ENCODE measurements around the gene CELF2. TPM values are rescaled to one million over a fixed set of nuclear protein-coding genes. Genes with fewer than 3 reads are reported as not detected.

CELF2 gene
- polyA plus RNA-seq, 1 donor from 2014 or later, result 55.5 TPM

DNA sequence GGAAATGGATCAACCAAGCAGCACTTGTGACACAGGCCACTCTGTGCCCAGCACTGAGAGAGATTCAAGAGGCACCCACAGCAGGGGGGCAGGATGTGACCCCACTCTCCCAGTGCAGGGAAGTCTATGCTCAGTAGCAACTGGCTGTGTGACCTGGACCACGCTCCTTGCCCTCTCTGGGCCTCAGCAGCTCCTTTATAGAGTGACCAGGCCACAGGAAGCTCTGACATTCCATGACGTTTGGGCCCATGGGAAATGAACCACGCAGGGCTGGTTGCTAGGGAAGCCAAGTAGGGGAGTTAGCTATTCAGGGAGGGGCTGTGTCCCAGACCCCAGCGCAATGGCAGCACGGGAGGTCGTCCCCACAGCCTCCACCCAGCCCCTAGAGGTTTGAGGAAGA is 361.2 kb downstream of the CELF2 start:
- Histone ChIP-seq H3K9me3 (ENCODE audit: low read length) (no peaks in the 10 kb centered on the region), H3K9ac (ENCODE audit: low read length) (no peak overlapping the region), H2AFZ (ENCODE audit: low read depth, low read length) (no peak overlapping the region), H3K27me3 (ENCODE audit: insufficient read depth, low read depth, low read length) (no peaks in the 10 kb centered on the region), H3K4me3 (ENCODE audit: low read length) (no peak overlapping the region), H4K20me1 (ENCODE audit: insufficient read depth) (no peaks in the 10 kb centered on the region), H3K36me3 (ENCODE audit: insufficient read depth, low read length) (no peaks in the 10 kb centered on the region), H3K79me2 (replicated peaks; ENCODE audit: insufficient read depth, low read length) (no peaks in the 10 kb centered on the region), H3K9me2 (ENCODE audit: insufficient read depth, low read length) (no peaks in the 10 kb centered on the region), H3K27ac (ENCODE audit: low read length) (no peak overlapping the region), H3K4me2 (ENCODE audit: low read length) (no peak overlapping the region), H3F3A (ENCODE audit: insufficient read depth, low read length, poor library complexity, severe bottlenecking) (no peaks in the 10 kb centered on the region)
- TF ChIP-seq POLR2AphosphoS5 (IDR thresholded peaks at IDR 0.05), result no peak
- no peak for TF ChIP-seq SMC3 (conservative IDR thresholded peaks at IDR 0.05; ENCODE audit: poor library complexity)
- TF ChIP-seq, protein P1, sequence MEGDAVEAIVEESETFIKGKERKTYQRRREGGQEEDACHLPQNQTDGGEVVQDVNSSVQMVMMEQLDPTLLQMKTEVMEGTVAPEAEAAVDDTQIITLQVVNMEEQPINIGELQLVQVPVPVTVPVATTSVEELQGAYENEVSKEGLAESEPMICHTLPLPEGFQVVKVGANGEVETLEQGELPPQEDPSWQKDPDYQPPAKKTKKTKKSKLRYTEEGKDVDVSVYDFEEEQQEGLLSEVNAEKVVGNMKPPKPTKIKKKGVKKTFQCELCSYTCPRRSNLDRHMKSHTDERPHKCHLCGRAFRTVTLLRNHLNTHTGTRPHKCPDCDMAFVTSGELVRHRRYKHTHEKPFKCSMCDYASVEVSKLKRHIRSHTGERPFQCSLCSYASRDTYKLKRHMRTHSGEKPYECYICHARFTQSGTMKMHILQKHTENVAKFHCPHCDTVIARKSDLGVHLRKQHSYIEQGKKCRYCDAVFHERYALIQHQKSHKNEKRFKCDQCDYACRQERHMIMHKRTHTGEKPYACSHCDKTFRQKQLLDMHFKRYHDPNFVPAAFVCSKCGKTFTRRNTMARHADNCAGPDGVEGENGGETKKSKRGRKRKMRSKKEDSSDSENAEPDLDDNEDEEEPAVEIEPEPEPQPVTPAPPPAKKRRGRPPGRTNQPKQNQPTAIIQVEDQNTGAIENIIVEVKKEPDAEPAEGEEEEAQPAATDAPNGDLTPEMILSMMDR (IDR thresholded peaks at IDR 0.05; ENCODE audit: poor library complexity, severe bottlenecking), result no peak
- TF ChIP-seq, protein P2, sequence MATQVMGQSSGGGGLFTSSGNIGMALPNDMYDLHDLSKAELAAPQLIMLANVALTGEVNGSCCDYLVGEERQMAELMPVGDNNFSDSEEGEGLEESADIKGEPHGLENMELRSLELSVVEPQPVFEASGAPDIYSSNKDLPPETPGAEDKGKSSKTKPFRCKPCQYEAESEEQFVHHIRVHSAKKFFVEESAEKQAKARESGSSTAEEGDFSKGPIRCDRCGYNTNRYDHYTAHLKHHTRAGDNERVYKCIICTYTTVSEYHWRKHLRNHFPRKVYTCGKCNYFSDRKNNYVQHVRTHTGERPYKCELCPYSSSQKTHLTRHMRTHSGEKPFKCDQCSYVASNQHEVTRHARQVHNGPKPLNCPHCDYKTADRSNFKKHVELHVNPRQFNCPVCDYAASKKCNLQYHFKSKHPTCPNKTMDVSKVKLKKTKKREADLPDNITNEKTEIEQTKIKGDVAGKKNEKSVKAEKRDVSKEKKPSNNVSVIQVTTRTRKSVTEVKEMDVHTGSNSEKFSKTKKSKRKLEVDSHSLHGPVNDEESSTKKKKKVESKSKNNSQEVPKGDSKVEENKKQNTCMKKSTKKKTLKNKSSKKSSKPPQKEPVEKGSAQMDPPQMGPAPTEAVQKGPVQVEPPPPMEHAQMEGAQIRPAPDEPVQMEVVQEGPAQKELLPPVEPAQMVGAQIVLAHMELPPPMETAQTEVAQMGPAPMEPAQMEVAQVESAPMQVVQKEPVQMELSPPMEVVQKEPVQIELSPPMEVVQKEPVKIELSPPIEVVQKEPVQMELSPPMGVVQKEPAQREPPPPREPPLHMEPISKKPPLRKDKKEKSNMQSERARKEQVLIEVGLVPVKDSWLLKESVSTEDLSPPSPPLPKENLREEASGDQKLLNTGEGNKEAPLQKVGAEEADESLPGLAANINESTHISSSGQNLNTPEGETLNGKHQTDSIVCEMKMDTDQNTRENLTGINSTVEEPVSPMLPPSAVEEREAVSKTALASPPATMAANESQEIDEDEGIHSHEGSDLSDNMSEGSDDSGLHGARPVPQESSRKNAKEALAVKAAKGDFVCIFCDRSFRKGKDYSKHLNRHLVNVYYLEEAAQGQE (IDR thresholded peaks at IDR 0.05; ENCODE audit: borderline replicate concordance), result no peak
- TF ChIP-seq TAF1 (IDR thresholded peaks at IDR 0.05; ENCODE audit: low read depth), result no peak
- TF ChIP-seq MXI1 (conservative IDR thresholded peaks at IDR 0.05; ENCODE audit: poor library complexity, severe bottlenecking), result no peak
- no peak for TF ChIP-seq RAD21 (conservative IDR thresholded peaks at IDR 0.05)
- no peak for TF ChIP-seq EZH2 (IDR thresholded peaks at IDR 0.05; ENCODE audit: borderline replicate concordance, insufficient read depth, low read length, poor library complexity, severe bottlenecking)
- no peak for TF ChIP-seq EP300 (conservative IDR thresholded peaks at IDR 0.05; ENCODE audit: poor library complexity, severe bottlenecking)

GRCh38 chr10:11379771-11380170 is 362.1 kb downstream of the CELF2 start:
- TF ChIP-seq, protein P1 (IDR thresholded peaks at IDR 0.05; ENCODE audit: poor library complexity, severe bottlenecking), result no peak
- TF ChIP-seq RAD21 (conservative IDR thresholded peaks at IDR 0.05) (no peak), SMC3 (conservative IDR thresholded peaks at IDR 0.05; ENCODE audit: poor library complexity) (no peak), MXI1 (conservative IDR thresholded peaks at IDR 0.05; ENCODE audit: poor library complexity, severe bottlenecking) (no peak), POLR2AphosphoS5 (IDR thresholded peaks at IDR 0.05) (no peak), EZH2 (IDR thresholded peaks at IDR 0.05; ENCODE audit: borderline replicate concordance, insufficient read depth, low read length, poor library complexity, severe bottlenecking) (no peak), EP300 (conservative IDR thresholded peaks at IDR 0.05; ENCODE audit: poor library complexity, severe bottlenecking) (no peak), TAF1 (IDR thresholded peaks at IDR 0.05; ENCODE audit: low read depth) (no peak)
- TF ChIP-seq, protein P2 (IDR thresholded peaks at IDR 0.05; ENCODE audit: borderline replicate concordance), result no peak
- Histone ChIP-seq H3K9me2 (ENCODE audit: insufficient read depth, low read length) (no peaks in the 10 kb centered on the region), H3K27ac (ENCODE audit: low read length) (no peak overlapping the region), H3K36me3 (ENCODE audit: insufficient read depth, low read length) (no peaks in the 10 kb centered on the region), H3K4me2 (ENCODE audit: low read length) (no peak overlapping the region), H4K20me1 (ENCODE audit: insufficient read depth) (no peaks in the 10 kb centered on the region), H3K27me3 (ENCODE audit: insufficient read depth, low read depth, low read length) (no peaks in the 10 kb centered on the region), H3K79me2 (replicated peaks; ENCODE audit: insufficient read depth, low read length) (no peaks in the 10 kb centered on the region), H3K9ac (ENCODE audit: low read length) (no peak overlapping the region), H3K4me3 (ENCODE audit: low read length) (no peak overlapping the region), H2AFZ (ENCODE audit: low read depth, low read length) (no peak overlapping the region), H3F3A (ENCODE audit: insufficient read depth, low read length, poor library complexity, severe bottlenecking) (no peaks in the 10 kb centered on the region), H3K9me3 (ENCODE audit: low read length) (no peaks in the 10 kb centered on the region)
